ENCODE data around the gene DPYSL5.
A peak's percentile ranks its signal among the peaks of the same experiment; 100 is the strongest.

The DPYSL5 gene

GRCh38 chr2:26964446-26965130, 116.7 kb downstream of the DPYSL5 start:
- peaks cover 11% of the 10 kb centered on the region for H3K27me3 ChIP-seq (ENCODE audit: insufficient read depth, low read depth, severe bottlenecking)
- no peaks in the 10 kb centered on the region for H3K9me3 ChIP-seq (ENCODE audit: severe bottlenecking)
- no peak for DNase-seq
- no peak overlapping the region for H3K27ac ChIP-seq
- TF ChIP-seq, protein P1, sequence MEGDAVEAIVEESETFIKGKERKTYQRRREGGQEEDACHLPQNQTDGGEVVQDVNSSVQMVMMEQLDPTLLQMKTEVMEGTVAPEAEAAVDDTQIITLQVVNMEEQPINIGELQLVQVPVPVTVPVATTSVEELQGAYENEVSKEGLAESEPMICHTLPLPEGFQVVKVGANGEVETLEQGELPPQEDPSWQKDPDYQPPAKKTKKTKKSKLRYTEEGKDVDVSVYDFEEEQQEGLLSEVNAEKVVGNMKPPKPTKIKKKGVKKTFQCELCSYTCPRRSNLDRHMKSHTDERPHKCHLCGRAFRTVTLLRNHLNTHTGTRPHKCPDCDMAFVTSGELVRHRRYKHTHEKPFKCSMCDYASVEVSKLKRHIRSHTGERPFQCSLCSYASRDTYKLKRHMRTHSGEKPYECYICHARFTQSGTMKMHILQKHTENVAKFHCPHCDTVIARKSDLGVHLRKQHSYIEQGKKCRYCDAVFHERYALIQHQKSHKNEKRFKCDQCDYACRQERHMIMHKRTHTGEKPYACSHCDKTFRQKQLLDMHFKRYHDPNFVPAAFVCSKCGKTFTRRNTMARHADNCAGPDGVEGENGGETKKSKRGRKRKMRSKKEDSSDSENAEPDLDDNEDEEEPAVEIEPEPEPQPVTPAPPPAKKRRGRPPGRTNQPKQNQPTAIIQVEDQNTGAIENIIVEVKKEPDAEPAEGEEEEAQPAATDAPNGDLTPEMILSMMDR (IDR thresholded peaks at IDR 0.05; ENCODE audit: low read depth, low read length): no peak
- H3K36me3 ChIP-seq: no peaks in the 10 kb centered on the region
- no peak overlapping the region for H3K4me3 ChIP-seq (ENCODE audit: low read depth, low read length)

DNA sequence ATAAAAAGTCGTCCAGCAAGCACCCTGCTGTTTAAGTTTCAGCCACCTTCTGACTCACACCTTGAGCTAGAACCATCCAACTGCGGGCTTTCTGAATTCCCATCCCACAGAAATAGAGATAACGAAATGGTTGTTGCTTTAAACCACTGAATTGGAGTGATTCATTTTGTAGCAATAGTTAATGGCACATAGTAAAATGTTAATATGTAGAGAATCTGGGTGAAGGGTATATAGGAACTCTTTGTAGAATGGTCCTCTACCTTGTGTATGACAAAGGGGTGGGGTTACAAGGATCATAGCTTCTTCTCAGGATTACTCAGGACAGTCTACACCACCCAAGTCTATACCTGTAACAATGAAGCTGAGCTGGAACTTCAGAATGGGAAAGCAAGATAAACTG, 120.1 kb downstream of the DPYSL5 start:
- TF ChIP-seq, protein P1 (IDR thresholded peaks at IDR 0.05; ENCODE audit: low read depth, low read length): no peak
- DNase-seq: no peak
- Histone ChIP-seq H3K27ac (no peak overlapping the region), H3K27me3 (ENCODE audit: insufficient read depth, low read depth, severe bottlenecking) (peaks cover 11% of the 10 kb centered on the region), H3K36me3 (no peaks in the 10 kb centered on the region), H3K9me3 (ENCODE audit: severe bottlenecking) (no peaks in the 10 kb centered on the region), H3K4me3 (ENCODE audit: low read depth, low read length) (no peak overlapping the region)

DNA sequence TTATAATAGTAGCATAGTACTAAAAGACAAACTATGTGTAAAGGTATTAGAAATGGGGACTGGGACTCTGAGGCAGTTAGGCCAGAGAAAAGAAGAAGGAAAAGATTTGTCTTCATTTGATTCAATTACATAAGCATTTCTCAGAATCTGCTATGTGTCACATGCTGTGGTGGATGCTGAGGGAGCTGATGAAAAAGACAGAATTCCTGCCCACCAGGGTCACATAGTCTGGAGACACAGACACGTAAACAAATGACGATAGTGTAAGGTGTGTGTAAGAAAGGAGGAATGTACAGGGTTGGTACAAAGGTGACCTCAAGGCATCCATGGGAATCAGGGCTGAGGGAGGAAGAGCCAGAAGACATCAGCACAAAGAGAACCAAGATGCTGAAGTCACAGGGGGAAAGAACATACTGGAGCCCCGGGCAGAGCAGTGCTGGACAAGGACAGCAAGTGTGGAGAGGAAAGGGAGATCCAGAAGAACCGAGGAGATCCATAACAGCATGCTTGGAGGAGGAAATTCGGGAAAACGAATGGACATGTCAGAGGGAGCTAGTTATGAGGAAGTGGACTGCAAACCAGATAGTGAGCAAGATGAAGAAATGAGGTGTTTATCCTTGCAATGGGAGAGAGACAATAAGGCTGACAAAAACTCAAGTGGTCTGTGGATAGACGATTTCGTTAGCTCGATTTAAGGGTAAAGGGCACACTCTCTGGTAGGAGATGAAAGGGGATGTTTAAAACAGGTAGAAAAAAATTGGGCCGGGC, 121.3 kb downstream of the DPYSL5 start:
- H3K9me3 ChIP-seq (ENCODE audit: severe bottlenecking): no peaks in the 10 kb centered on the region
- no peaks in the 10 kb centered on the region for H3K36me3 ChIP-seq
- no peak for DNase-seq
- no peak overlapping the region for H3K4me3 ChIP-seq (ENCODE audit: low read depth, low read length)
- no peak overlapping the region for H3K27ac ChIP-seq
- peaks cover 11% of the 10 kb centered on the region for H3K27me3 ChIP-seq (ENCODE audit: insufficient read depth, low read depth, severe bottlenecking)
- TF ChIP-seq, protein P1 (IDR thresholded peaks at IDR 0.05; ENCODE audit: low read depth, low read length): no peak

GRCh38 chr2:26970244-26970927, 122.5 kb downstream of the DPYSL5 start, which contains the start of gene MAPRE3:
Gene MAPRE3 (plus strand): TSS chr2:26970637. CDS start chr2:27022219, 51,582 bp downstream.
- H3K36me3 ChIP-seq: no peaks in the 10 kb centered on the region
- DNase-seq: peak; percentile 94

GRCh38 chr2:26970928-26971627, 123.1 kb downstream of the DPYSL5 start:
- peak; percentile 60 for DNase-seq
- Histone ChIP-seq H3K4me3 (ENCODE audit: low read depth, low read length) (peak overlapping the region; percentile 59), H3K27me3 (ENCODE audit: insufficient read depth, low read depth, severe bottlenecking) (peaks cover 11% of the 10 kb centered on the region), H3K27ac (no peak overlapping the region), H3K36me3 (no peaks in the 10 kb centered on the region), H3K9me3 (ENCODE audit: severe bottlenecking) (no peaks in the 10 kb centered on the region)
- TF ChIP-seq, protein P1 (IDR thresholded peaks at IDR 0.05; ENCODE audit: low read depth, low read length): no peak

More at GRCh38 chr2:26970244-26970927, 122.5 kb downstream of the DPYSL5 start, which contains the start of gene MAPRE3:
- Histone ChIP-seq H3K4me3 (ENCODE audit: low read depth, low read length) (peak within 1 kb of the TSS; percentile 59), H3K9me3 (ENCODE audit: severe bottlenecking) (no peaks in the 10 kb centered on the region), H3K27me3 (ENCODE audit: insufficient read depth, low read depth, severe bottlenecking) (peaks cover 11% of the 10 kb centered on the region), H3K27ac (peak within 1 kb of the TSS; percentile 41)
- TF ChIP-seq, protein P1 (IDR thresholded peaks at IDR 0.05; ENCODE audit: low read depth, low read length): no peak
